Effector memory CD4-positive, alpha-beta T cell (primary cell): Measurements from ENCODE around the gene KCNH2.

ENCODE experiments used
- DNase-seq, 3 donors: peaks; one replicate each; pipeline ENCODE4 v3.0.0-alpha.2; 2020
- H3K27ac ChIP-seq: 2 replicates; pipeline ENCODE4 v1.7.0; 2013; ENCODE audit warnings: mild to moderate bottlenecking, low read length, moderate library complexity; ENCODE audit not compliant: insufficient read depth, poor library complexity, severe bottlenecking
- H3K27me3 ChIP-seq: replicated peaks from 2 replicates; pipeline ENCODE4 v1.7.0; 2013; ENCODE audit warnings: mild to moderate bottlenecking, low read length; ENCODE audit not compliant: insufficient read depth, control insufficient read depth, poor library complexity, severe bottlenecking
- H3K36me3 ChIP-seq: 2 replicates; pipeline ENCODE4 v1.7.0; 2013; ENCODE audit warnings: mild to moderate bottlenecking, low read length, moderate library complexity; ENCODE audit not compliant: control insufficient read depth, insufficient read depth
- H3K4me1 ChIP-seq: 2 replicates; pipeline ENCODE4 v1.7.0; 2013; ENCODE audit warnings: low read length, mild to moderate bottlenecking; ENCODE audit not compliant: control insufficient read depth, insufficient read depth, poor library complexity, severe bottlenecking
- H3K4me3 ChIP-seq: 2 replicates; pipeline ENCODE4 v1.7.0; 2013; ENCODE audit warnings: low read length, low read depth, mild to moderate bottlenecking; ENCODE audit not compliant: insufficient read depth, poor library complexity, severe bottlenecking
- H3K9me3 ChIP-seq: 2 replicates; pipeline ENCODE4 v1.7.0; 2013; ENCODE audit warnings: mild to moderate bottlenecking, low read length, moderate library complexity; ENCODE audit not compliant: control insufficient read depth

KCNH2 gene

GRCh38 chr7:150955519-150956394 lies 22.4 kb downstream of the KCNH2 start:
- no peaks in the 10 kb centered on the region for H3K36me3 ChIP-seq
- H3K4me3 ChIP-seq = no peak overlapping the region
- no peak overlapping the region for H3K27ac ChIP-seq
- peaks cover 16% of the 10 kb centered on the region for H3K27me3 ChIP-seq
- H3K4me1 ChIP-seq = peaks cover 3% of the 10 kb centered on the region
- no peaks in the 10 kb centered on the region for H3K9me3 ChIP-seq
- no peak for DNase-seq

GRCh38 chr7:150954986-150955518 lies 23.1 kb downstream of the KCNH2 start:
- no peaks in the 10 kb centered on the region for H3K9me3 ChIP-seq
- peaks cover 16% of the 10 kb centered on the region for H3K27me3 ChIP-seq
- no peaks in the 10 kb centered on the region for H3K36me3 ChIP-seq
- no peak overlapping the region for H3K4me3 ChIP-seq
- H3K27ac ChIP-seq = no peak overlapping the region
- no peak for DNase-seq
- peaks cover 3% of the 10 kb centered on the region for H3K4me1 ChIP-seq

- H3K4me1 ChIP-seq = no peaks in the 10 kb centered on the region
- no peaks in the 10 kb centered on the region for H3K9me3 ChIP-seq
- H3K27me3 ChIP-seq = peaks cover 15% of the 10 kb centered on the region
- no peak overlapping the region for H3K27ac ChIP-seq
- DNase-seq = no peak
- no peak overlapping the region for H3K4me3 ChIP-seq
- no peaks in the 10 kb centered on the region for H3K36me3 ChIP-seq
Measured at GRCh38 chr7:150954201-150954985, 23.7 kb downstream of the KCNH2 start.

GRCh38 chr7:150953061-150953997 lies 24.8 kb downstream of the KCNH2 start:
- Histone ChIP-seq H3K4me3 (no peak overlapping the region), H3K9me3 (no peaks in the 10 kb centered on the region), H3K27ac (no peak overlapping the region), H3K27me3 (peaks cover 6% of the 10 kb centered on the region), H3K4me1 (no peaks in the 10 kb centered on the region), H3K36me3 (no peaks in the 10 kb centered on the region)
- DNase-seq = no peak

GRCh38 chr7:150952331-150953050 lies 25.6 kb downstream of the KCNH2 start:
- DNase-seq = no peak
- Histone ChIP-seq H3K4me3 (no peak overlapping the region), H3K27ac (no peak overlapping the region), H3K36me3 (no peaks in the 10 kb centered on the region), H3K27me3 (peaks cover 3% of the 10 kb centered on the region), H3K4me1 (no peaks in the 10 kb centered on the region), H3K9me3 (no peaks in the 10 kb centered on the region)

GRCh38 chr7:150951521-150951920 lies 26.6 kb downstream of the KCNH2 start:
- Histone ChIP-seq H3K9me3 (no peaks in the 10 kb centered on the region), H3K4me3 (no peak overlapping the region), H3K27me3 (peaks cover 3% of the 10 kb centered on the region), H3K27ac (no peak overlapping the region), H3K36me3 (no peaks in the 10 kb centered on the region), H3K4me1 (no peaks in the 10 kb centered on the region)
- no peak for DNase-seq

- Histone ChIP-seq H3K9me3 (no peaks in the 10 kb centered on the region), H3K27ac (no peak overlapping the region), H3K4me3 (no peak overlapping the region), H3K27me3 (peaks cover 3% of the 10 kb centered on the region), H3K36me3 (no peaks in the 10 kb centered on the region), H3K4me1 (no peaks in the 10 kb centered on the region)
- no peak for DNase-seq
Measured at GRCh38 chr7:150951181-150951520, 27.0 kb downstream of the KCNH2 start.

GRCh38 chr7:150950496-150951180 lies 27.5 kb downstream of the KCNH2 start:
- H3K9me3 ChIP-seq = no peaks in the 10 kb centered on the region
- no peak overlapping the region for H3K27ac ChIP-seq
- no peak for DNase-seq
- H3K36me3 ChIP-seq = no peaks in the 10 kb centered on the region
- no peak overlapping the region for H3K4me3 ChIP-seq
- peaks cover 3% of the 10 kb centered on the region for H3K27me3 ChIP-seq
- no peaks in the 10 kb centered on the region for H3K4me1 ChIP-seq
